ENCODE results near the gene ANKRD39. TPM values are rescaled to one million over a fixed set of nuclear protein-coding genes. Genes with fewer than 3 reads are reported as not detected.

Gene ANKRD39
- total RNA-seq, 1 experiment from 2014 or later: 24.4 TPM

DNA sequence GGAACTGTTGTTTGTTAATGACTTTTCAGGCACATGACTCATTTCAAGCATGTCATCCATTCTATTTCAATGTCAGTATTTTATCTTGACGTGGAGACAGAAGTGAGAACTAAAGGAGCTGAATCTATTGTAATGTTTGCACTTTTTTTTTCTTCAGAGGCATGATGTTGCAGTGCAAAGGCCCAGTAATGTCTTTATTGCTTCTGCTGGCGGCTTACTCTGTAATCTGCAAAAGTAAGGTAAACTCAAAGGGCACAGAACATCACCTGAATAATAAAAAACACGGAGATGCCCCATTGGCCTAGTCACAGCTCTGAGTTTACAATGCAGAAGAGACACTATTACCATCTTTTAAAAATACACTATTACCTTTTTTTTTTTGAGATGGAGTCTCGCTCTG, 44.2 kb downstream of the ANKRD39 start:
- Histone ChIP-seq H3K4me3 (ENCODE audit: low read depth in 2 of 2, low read length in 2 of 2) (no peak overlapping the region), H3K36me3 (ENCODE audit: control insufficient read depth, insufficient read depth, low read length) (no peaks in the 10 kb centered on the region; the same call in 1 of the 2 replicates), H3K4me1 (ENCODE audit: control insufficient read depth, insufficient read depth, low read length) (peaks cover 9% of the 10 kb centered on the region), H3K27me3 (ENCODE audit: control insufficient read depth, insufficient read depth, low read length) (no peaks in the 10 kb centered on the region), H3K9me3 (ENCODE audit: control insufficient read depth, insufficient read depth, low read depth, low read length) (no peaks in the 10 kb centered on the region), H3K27ac (ENCODE audit: low read length) (no peak overlapping the region)
- DNase-seq (ENCODE audit: low read depth, low spot score) (no peak), ATAC-seq (no peak)
- no peak for TF ChIP-seq POLR2AphosphoS5 (IDR thresholded peaks at IDR 0.05; ENCODE audit: low read depth, low read length)
- TF ChIP-seq TCF7L2 (IDR thresholded peaks at IDR 0.05; ENCODE audit: low read depth, low read length): no peak
- TF ChIP-seq, protein P1, sequence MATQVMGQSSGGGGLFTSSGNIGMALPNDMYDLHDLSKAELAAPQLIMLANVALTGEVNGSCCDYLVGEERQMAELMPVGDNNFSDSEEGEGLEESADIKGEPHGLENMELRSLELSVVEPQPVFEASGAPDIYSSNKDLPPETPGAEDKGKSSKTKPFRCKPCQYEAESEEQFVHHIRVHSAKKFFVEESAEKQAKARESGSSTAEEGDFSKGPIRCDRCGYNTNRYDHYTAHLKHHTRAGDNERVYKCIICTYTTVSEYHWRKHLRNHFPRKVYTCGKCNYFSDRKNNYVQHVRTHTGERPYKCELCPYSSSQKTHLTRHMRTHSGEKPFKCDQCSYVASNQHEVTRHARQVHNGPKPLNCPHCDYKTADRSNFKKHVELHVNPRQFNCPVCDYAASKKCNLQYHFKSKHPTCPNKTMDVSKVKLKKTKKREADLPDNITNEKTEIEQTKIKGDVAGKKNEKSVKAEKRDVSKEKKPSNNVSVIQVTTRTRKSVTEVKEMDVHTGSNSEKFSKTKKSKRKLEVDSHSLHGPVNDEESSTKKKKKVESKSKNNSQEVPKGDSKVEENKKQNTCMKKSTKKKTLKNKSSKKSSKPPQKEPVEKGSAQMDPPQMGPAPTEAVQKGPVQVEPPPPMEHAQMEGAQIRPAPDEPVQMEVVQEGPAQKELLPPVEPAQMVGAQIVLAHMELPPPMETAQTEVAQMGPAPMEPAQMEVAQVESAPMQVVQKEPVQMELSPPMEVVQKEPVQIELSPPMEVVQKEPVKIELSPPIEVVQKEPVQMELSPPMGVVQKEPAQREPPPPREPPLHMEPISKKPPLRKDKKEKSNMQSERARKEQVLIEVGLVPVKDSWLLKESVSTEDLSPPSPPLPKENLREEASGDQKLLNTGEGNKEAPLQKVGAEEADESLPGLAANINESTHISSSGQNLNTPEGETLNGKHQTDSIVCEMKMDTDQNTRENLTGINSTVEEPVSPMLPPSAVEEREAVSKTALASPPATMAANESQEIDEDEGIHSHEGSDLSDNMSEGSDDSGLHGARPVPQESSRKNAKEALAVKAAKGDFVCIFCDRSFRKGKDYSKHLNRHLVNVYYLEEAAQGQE (IDR thresholded peaks at IDR 0.05; ENCODE audit: insufficient read depth in 1 of 2, low read depth in 2 of 2, low read length in 1 of 2): no peak
- TF ChIP-seq SIN3A (IDR thresholded peaks at IDR 0.05; ENCODE audit: borderline replicate concordance, insufficient read depth, low read depth, low read length): no peak
- TF ChIP-seq, protein P2, sequence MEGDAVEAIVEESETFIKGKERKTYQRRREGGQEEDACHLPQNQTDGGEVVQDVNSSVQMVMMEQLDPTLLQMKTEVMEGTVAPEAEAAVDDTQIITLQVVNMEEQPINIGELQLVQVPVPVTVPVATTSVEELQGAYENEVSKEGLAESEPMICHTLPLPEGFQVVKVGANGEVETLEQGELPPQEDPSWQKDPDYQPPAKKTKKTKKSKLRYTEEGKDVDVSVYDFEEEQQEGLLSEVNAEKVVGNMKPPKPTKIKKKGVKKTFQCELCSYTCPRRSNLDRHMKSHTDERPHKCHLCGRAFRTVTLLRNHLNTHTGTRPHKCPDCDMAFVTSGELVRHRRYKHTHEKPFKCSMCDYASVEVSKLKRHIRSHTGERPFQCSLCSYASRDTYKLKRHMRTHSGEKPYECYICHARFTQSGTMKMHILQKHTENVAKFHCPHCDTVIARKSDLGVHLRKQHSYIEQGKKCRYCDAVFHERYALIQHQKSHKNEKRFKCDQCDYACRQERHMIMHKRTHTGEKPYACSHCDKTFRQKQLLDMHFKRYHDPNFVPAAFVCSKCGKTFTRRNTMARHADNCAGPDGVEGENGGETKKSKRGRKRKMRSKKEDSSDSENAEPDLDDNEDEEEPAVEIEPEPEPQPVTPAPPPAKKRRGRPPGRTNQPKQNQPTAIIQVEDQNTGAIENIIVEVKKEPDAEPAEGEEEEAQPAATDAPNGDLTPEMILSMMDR (IDR thresholded peaks at IDR 0.05): no peak
- BruUV-seq (replicated peaks): no TSS peak
- in situ Hi-C loops (cut with HindIII; ENCODE audit: low pct_unique_long_range_greater_than_20kb, low sequenced_read_pairs) (no loop called here), intact Hi-C loops (cut with micrococcal nuclease; ENCODE audit: unreplicated experiment) (no loop called here)
- POLR2A ChIA-PET: interaction anchor here (0.7 kb wide), 1 partner anchor 39 kb away, joined by 3 read pairs; no protein-coding TSS in a partner anchor
- CTCF ChIA-PET: interaction anchor here (0.5 kb wide), 1 partner anchor 137 kb away, joined by 3 read pairs; no protein-coding TSS in a partner anchor

- no peaks in the 10 kb centered on the region for H3K9me3 ChIP-seq (ENCODE audit: control insufficient read depth, insufficient read depth, low read depth, low read length)
- in situ Hi-C loops (cut with HindIII; ENCODE audit: low pct_unique_long_range_greater_than_20kb, low sequenced_read_pairs): no loop called here
- BruUV-seq (replicated peaks): no TSS peak
- H3K36me3 ChIP-seq (ENCODE audit: control insufficient read depth, insufficient read depth, low read length): no peaks in the 10 kb centered on the region; the same call in 1 of the 2 replicates
- intact Hi-C loops (cut with micrococcal nuclease; ENCODE audit: unreplicated experiment): no loop called here
- POLR2A ChIA-PET: no interaction called here
- H3K4me3 ChIP-seq (ENCODE audit: low read depth in 2 of 2, low read length in 2 of 2): no peak overlapping the region
- ATAC-seq (no peak), DNase-seq (ENCODE audit: low read depth, low spot score) (no peak)
- TF ChIP-seq TCF7L2 (IDR thresholded peaks at IDR 0.05; ENCODE audit: low read depth, low read length): no peak
- TF ChIP-seq SIN3A (IDR thresholded peaks at IDR 0.05; ENCODE audit: borderline replicate concordance, insufficient read depth, low read depth, low read length): no peak
- CTCF ChIA-PET: no interaction called here
- H3K27me3 ChIP-seq (ENCODE audit: control insufficient read depth, insufficient read depth, low read length): no peaks in the 10 kb centered on the region
- H3K27ac ChIP-seq (ENCODE audit: low read length): no peak overlapping the region
- no peaks in the 10 kb centered on the region for H3K4me1 ChIP-seq (ENCODE audit: control insufficient read depth, insufficient read depth, low read length)
These were observed 45.9 kb downstream of the ANKRD39 start for GRCh38 chr2:96811917-96812316.

DNA sequence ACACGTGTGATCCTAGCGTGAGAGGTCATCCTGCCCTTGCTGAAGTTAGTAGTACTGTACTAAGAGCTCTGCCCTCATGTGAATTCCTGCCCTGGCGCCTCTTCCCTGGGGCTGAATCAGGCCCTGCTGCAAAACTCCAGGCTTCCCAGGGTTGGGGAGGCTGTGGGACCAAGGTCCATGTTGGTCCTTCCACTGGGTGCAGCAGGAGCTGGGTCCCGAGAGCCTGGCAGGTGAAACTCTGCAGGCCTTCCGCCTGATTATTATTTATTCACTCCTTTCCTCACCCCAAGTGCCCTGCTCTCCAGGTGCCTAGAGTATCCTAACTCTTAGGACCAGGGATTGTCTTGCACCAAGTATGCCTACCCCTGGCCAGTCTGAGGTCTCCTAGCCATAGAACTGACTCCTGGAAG, 47.0 kb downstream of the ANKRD39 start:
- Histone ChIP-seq H3K4me3 (ENCODE audit: low read depth in 2 of 2, low read length in 2 of 2) (no peak overlapping the region), H3K9me3 (ENCODE audit: control insufficient read depth, insufficient read depth, low read depth, low read length) (no peaks in the 10 kb centered on the region), H3K36me3 (ENCODE audit: control insufficient read depth, insufficient read depth, low read length) (no peaks in the 10 kb centered on the region; the same call in 1 of the 2 replicates), H3K27me3 (ENCODE audit: control insufficient read depth, insufficient read depth, low read length) (no peaks in the 10 kb centered on the region), H3K27ac (ENCODE audit: low read length) (no peak overlapping the region), H3K4me1 (ENCODE audit: control insufficient read depth, insufficient read depth, low read length) (no peaks in the 10 kb centered on the region)
- intact Hi-C loops (cut with micrococcal nuclease; ENCODE audit: unreplicated experiment) (no loop called here), in situ Hi-C loops (cut with HindIII; ENCODE audit: low pct_unique_long_range_greater_than_20kb, low sequenced_read_pairs) (no loop called here)
- TF ChIP-seq, protein P1 (IDR thresholded peaks at IDR 0.05; ENCODE audit: insufficient read depth in 1 of 2, low read depth in 2 of 2, low read length in 1 of 2): no peak
- no peak for TF ChIP-seq POLR2AphosphoS5 (IDR thresholded peaks at IDR 0.05; ENCODE audit: low read depth, low read length)
- TF ChIP-seq, protein P2 (IDR thresholded peaks at IDR 0.05): no peak
- ChIA-PET POLR2A (no interaction called here), CTCF (no interaction called here)
- BruUV-seq (replicated peaks): no TSS peak
- ATAC-seq (no peak), DNase-seq (ENCODE audit: low read depth, low spot score) (no peak)
